Measurements from ENCODE around the gene IFT81.
"Not testable (repeated sequence)": the region's sequence is repeated elsewhere in the genome, so short reads cannot be mapped to it uniquely, and the experiment has no call there.

IFT81 gene, protein sequence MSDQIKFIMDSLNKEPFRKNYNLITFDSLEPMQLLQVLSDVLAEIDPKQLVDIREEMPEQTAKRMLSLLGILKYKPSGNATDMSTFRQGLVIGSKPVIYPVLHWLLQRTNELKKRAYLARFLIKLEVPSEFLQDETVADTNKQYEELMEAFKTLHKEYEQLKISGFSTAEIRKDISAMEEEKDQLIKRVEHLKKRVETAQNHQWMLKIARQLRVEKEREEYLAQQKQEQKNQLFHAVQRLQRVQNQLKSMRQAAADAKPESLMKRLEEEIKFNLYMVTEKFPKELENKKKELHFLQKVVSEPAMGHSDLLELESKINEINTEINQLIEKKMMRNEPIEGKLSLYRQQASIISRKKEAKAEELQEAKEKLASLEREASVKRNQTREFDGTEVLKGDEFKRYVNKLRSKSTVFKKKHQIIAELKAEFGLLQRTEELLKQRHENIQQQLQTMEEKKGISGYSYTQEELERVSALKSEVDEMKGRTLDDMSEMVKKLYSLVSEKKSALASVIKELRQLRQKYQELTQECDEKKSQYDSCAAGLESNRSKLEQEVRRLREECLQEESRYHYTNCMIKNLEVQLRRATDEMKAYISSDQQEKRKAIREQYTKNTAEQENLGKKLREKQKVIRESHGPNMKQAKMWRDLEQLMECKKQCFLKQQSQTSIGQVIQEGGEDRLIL

DNA sequence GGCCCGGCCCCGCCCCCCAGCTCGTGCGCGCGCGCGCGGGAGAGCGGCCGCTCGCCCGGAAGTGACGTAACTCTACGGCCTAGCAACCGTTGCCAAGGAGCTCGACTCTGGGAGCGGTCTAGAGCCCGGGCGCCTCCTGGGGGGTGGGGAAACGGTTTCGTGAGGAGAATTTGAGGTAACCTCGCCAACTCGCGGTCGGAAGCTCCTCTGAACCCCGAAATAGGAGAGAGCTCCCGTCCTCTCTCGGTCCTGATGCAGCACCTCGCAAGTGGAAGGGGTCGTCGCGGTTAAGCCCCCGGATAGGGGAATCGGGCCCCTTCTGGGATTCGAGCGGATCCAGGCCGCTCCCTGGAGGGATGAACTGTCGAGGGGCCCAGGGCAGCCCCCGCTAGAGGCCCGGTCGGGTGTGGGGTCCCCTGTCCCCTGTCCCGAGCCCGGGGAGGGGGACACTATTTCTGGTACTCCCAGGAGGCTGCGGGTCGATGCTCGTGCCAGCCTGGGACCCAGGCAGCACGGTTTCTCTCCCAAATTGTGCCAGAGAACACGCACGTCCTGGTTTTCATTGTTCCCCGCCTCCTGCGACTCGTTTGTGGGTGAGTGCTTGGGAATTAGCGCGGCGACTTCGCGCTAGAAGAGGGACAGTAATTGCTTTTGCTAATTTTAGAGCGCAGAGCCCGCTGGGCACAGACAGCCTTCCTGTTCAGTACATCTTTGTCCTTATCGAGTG is at the start of gene IFT81:
TSS of gene IFT81 (plus strand) at position 89 of the 727 bp plus-strand sequence. CDS start 3,024 bp downstream, outside the sequence.
- no peak within 1 kb of the TSS for H3K27ac Mint-ChIP-seq
- peaks cover 10% of the 10 kb centered on the region for H3K4me1 Mint-ChIP-seq
- peaks cover 63% of the 10 kb centered on the region for H3K27me3 Mint-ChIP-seq
- no peaks in the 10 kb centered on the region for H3K36me3 Mint-ChIP-seq
- peak; percentile 96 for DNase-seq
- H3K9me3 Mint-ChIP-seq, result no peaks in the 10 kb centered on the region
- CTCF ChIA-PET, result interaction anchor here (1.1 to 2.1 kb wide), 3 partner anchors 19 to 228 kb away, joined by 3 to 4 read pairs (median 4); no protein-coding TSS in a partner anchor
- H3K4me3 Mint-ChIP-seq, result peak within 1 kb of the TSS; percentile 84

DNA sequence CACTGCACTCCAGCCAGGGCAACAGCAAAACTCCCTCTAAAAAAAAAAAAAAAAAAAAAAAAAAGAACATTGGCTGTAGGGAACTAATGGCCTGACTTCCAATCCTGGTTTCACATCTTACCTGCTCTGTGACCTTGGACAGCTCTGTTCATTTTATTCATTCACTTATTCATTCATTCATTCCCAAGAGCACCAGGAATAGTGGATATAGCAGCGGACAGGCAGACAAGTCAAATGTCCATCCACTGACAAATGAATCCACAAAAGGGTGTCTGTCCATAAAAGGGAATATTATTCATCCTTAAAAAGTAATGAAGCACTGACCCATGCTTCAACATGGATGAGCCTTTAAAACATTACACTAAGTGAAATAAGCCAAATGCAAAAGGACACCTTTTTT is 48.3 kb upstream of the IFT81 start:
- peaks cover 85% of the 10 kb centered on the region for H3K4me1 Mint-ChIP-seq
- CTCF ChIA-PET, result no interaction called here
- H3K27me3 Mint-ChIP-seq, result no peaks in the 10 kb centered on the region
- DNase-seq, result no peak
- H3K36me3 Mint-ChIP-seq, result peaks cover 36% of the 10 kb centered on the region
- H3K4me3 Mint-ChIP-seq, result no peak overlapping the region
- peaks cover 3% of the 10 kb centered on the region for H3K9me3 Mint-ChIP-seq
- no peak overlapping the region for H3K27ac Mint-ChIP-seq

DNA sequence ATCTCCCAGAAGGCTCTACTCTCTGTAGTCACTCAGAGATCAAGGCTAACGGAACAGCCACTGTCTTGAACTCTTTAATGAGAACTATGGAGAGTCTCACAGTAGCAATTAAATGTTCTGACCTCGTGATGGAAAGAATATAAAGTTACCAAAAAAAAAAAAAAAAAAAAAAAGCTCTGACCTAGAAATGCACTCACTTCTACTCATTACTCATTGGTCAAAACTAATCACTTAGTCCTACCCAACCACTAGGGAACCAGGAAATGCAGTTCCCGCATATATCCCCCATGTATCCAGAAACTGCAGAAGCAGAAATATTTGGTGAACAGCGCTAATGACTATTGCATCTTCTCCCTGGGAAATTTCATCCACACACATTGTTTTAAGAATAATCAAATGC is 46.4 kb upstream of the IFT81 start:
- Mint-ChIP-seq H3K9me3 (peaks cover 3% of the 10 kb centered on the region), H3K4me1 (peaks cover 80% of the 10 kb centered on the region), H3K36me3 (peaks cover 23% of the 10 kb centered on the region)

DNA sequence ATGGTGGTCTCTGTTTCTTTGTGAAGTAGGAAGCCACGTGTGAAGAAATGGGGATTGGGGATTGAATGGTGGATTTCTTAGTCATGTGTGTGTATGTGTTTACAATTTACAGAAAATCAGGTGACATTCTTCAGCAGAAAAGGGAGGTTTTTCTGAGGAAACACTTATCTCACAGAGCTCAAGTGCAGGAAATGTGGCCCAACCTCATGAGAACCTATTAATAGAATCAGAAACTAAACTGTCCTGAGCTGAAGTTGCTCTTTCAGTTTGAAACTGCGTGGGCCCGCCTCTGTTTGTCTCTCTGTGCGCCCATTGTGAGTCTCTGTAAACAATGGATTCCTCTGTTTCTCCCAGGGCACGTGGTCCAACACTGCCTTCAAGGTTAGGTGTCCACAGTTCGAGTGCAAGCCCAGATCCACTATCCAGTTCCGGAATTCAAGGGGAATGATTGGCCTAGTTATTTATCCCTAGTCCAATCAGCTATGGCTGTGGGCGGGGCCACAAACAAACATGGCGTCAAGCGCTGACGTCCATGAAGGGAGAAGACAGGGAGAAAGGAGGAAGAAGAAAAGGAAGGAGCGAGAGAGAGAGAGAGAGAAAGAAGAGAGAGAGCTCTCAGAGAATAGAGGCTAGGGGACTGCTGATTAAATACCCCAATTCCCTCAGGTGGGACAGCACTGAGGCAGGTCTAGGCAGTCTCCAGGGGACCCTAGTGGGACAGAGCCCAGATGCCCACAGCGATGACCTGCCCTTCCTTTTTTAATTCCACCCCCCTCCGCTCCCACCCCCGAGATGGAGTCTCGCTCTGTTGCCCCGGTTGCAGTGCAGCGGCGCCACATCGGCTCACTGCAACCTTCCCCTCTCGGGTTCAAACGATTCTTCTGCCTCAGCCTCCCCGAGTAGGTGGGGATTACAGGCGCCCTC is 44.4 kb upstream of the IFT81 start:
- CTCF ChIA-PET, result interaction anchor here (0.8 to 1.2 kb wide), 3 partner anchors 21 to 165 kb away, joined by 3 to 4 read pairs (median 3); no protein-coding TSS in a partner anchor
- Mint-ChIP-seq H3K27me3 (peaks cover 19% of the 10 kb centered on the region), H3K36me3 (peaks cover 19% of the 10 kb centered on the region)

More for the DNA sequence above, 46.4 kb upstream of the IFT81 start:
- DNase-seq, result no peak
- peak overlapping the region; percentile 99 for H3K27ac Mint-ChIP-seq
- peaks cover 7% of the 10 kb centered on the region for H3K27me3 Mint-ChIP-seq
- H3K4me3 Mint-ChIP-seq, result no peak overlapping the region
- CTCF ChIA-PET, result interaction anchor here (1.0 kb wide), 1 partner anchor 354 kb away, joined by 6 read pairs; no protein-coding TSS in a partner anchor

DNA sequence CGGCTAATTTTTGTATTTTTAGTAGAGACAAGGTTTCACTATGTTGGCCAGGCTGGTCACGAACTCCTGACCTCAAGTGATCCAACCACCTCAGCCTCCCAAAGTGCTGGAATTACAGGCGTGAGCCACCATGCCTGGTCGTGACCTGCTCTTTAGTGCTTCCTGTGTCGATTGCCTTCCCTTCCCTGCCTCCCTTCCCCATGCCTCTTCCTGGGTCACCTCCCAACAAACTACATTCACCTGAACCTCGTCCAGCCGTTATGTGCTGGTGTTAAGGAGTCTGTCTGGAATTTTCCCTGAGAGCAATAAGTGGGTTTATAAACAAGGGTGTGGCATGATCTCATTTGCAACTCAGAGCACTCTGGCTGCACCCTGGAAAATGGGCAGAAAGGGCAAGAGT is 43.7 kb upstream of the IFT81 start:
- Mint-ChIP-seq H3K27me3 (peaks cover 20% of the 10 kb centered on the region), H3K36me3 (peaks cover 19% of the 10 kb centered on the region), H3K27ac (peak overlapping the region; percentile 99), H3K9me3 (peaks cover 3% of the 10 kb centered on the region), H3K4me1 (peaks cover 54% of the 10 kb centered on the region), H3K4me3 (peak overlapping the region; percentile 16)
- CTCF ChIA-PET, result interaction anchor here (0.9 to 1.7 kb wide), 2 partner anchors 22 to 28 kb away, joined by 3 to 5 read pairs; no protein-coding TSS in a partner anchor
- no peak for DNase-seq

More for the DNA sequence above, 44.4 kb upstream of the IFT81 start:
- Mint-ChIP-seq H3K27ac (peak overlapping the region; percentile 99), H3K4me3 (peak overlapping the region; percentile 46), H3K9me3 (peaks cover 3% of the 10 kb centered on the region), H3K4me1 (peaks cover 61% of the 10 kb centered on the region)
- peak; percentile 88 for DNase-seq

DNA sequence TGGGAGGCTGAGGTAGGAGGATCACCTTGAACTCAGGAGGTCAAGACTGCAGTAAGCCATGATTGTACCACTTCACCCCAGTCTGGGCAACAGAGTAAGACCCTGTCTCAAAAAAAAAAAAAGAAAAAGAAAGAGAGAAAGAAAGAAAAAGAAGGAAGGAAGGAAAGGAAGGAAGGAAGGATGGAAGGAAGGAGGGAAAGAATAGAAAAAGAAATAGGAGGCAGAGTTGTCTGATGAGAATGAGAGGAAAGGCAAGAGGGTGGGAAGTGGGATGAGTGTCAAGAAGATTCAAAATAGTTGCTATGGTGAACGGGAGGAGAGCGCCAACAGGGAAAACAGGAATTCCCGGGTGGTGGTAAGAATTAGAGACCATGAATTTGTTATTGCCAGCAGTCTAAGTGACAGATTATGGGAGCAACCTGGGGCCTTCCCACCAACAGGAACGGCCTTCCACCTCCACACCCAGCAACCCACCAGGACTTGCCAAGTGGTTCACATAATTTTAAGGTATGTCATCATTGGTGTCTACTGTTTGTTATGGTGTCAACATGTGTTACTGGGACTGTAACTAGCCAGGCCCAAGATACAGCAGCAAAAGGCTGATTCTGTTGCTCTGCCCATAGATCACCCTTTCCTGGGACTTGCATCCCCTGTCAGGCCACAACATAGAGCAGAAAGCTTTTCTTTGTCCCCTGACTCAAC is 39.7 kb upstream of the IFT81 start:
- CTCF ChIA-PET, result no interaction called here
- H3K36me3 Mint-ChIP-seq, result peaks cover 7% of the 10 kb centered on the region
- H3K4me1 Mint-ChIP-seq, result peaks cover 33% of the 10 kb centered on the region
- H3K27ac Mint-ChIP-seq, result no peak overlapping the region
- H3K27me3 Mint-ChIP-seq, result peaks cover 56% of the 10 kb centered on the region
- H3K9me3 Mint-ChIP-seq, result no peaks in the 10 kb centered on the region
- H3K4me3 Mint-ChIP-seq, result no peak overlapping the region
- no peak for DNase-seq

DNA sequence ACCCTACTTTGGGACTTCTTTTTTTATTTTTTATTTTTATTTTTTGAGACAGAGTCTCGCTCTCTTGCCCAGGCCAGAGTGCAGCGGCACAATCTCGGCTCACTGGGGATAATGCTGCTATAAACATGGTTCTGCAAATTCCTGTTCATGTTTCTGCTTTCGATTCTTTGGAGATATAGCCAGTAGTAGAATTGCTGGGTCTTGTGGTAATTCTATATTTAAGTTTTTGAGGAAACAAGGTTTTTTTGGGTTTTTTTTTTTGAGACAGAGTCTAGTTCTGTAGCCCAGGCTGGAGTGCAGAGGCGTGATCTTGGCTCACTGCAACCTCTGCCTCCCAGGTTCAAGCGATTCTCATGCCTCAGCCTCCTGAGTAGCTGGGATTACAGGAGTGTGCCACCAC is 35.9 kb upstream of the IFT81 start:
- not testable (repeated sequence) for H3K9me3 Mint-ChIP-seq, H3K27ac Mint-ChIP-seq, DNase-seq, H3K36me3 Mint-ChIP-seq, H3K4me1 Mint-ChIP-seq, H3K4me3 Mint-ChIP-seq
- CTCF ChIA-PET, result interaction anchor here (0.7 to 1.1 kb wide), 3 partner anchors 11 to 18 kb away, joined by 3 to 4 read pairs (median 3); no protein-coding TSS in a partner anchor
- peaks cover 81% of the 10 kb centered on the region for H3K27me3 Mint-ChIP-seq

DNA sequence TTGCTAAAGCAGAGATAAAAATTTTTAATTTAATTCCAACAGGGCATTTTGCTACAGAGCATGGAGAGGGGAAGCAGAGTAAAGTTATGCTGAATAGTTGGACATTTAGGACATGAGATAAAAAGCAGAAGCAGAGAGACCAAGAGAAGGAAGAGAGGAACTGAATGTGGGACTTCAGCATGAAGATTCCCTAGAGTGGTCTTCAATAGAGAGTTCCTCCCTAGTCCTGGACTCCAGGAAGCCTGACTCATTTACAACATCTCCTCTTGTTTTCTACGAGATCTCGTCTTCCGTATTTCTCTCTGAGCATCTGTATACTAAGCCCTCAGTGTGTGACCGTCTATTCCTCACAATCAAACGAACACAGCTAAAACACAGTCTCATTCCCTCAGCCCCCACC is 35.2 kb upstream of the IFT81 start:
- no peak for DNase-seq
- Mint-ChIP-seq H3K4me3 (no peak overlapping the region), H3K36me3 (no peaks in the 10 kb centered on the region), H3K27ac (no peak overlapping the region), H3K9me3 (no peaks in the 10 kb centered on the region), H3K27me3 (peaks cover 86% of the 10 kb centered on the region), H3K4me1 (peaks cover 9% of the 10 kb centered on the region)
- CTCF ChIA-PET, result interaction anchor here (1.1 kb wide), 1 partner anchor 11 kb away, joined by 4 read pairs; no protein-coding TSS in a partner anchor

DNA sequence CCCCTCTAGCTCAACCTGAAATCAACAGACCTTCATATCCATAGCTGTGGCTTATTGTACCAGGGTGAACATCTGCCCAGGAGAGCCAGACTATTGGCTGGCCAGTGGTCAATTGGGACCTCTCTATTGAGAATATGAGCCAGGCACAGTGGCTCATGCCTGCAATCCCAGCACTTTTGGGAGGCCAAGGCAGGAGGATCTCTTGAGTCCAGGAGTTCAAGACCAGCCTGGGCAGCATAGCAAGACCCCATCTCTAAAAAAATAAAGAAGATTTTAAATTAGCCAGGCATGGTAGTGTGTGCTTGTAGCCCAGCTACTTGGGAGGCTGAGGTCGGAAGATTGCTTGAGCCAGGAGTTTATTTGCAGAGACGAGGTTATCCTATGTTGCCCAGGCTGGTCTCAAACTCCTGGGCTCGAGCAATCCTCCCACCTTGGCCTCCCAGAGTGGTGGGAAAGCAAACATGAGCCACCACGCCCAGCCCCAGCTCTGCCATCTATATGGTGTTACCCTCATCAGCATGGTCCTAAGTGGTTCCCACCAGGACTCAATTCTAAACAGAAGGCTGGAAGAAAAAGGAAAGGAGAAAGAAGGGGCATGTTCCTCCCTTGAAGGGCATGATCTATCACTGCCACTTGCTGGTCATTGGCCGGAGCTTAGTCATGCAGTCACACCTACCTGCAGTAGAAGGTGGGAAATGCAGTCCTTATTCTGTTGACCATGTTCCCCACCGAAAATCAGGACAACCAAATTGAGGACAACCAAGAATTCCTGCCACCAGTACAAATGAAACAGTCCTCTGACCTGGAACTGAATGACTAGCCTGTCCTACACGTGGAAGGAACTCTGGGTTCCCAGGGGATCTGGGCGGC is 33.7 kb upstream of the IFT81 start:
- Mint-ChIP-seq H3K4me3 (no peak overlapping the region), H3K27ac (no peak overlapping the region)

DNA sequence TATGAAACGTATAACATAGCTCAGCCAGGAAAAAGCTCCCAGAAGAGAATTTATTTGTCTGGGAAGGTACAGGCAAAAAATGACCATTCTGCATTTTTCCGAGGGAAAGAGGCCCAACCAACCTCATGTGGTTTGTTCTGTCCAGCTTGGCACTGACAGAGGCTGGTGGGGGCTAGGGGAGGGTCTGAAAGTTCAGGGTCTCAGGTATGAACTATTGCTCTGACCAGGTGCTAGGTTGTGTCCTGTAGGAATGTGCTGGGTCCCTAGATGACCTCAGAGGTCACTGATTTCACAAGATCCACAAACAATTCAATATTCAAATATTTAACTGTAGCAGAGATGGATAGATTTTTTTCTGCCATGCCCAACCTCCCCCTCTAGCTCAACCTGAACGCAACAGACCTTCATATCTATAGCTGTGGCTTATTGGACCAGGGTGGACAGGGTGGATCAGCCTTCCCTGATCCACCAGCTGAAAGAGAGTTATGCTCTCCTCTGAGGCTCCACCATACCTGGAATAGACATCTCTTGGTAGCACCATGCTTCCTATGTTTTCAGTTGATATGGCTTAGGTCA is 32.9 kb upstream of the IFT81 start:
- H3K4me3 Mint-ChIP-seq, result no peak overlapping the region
- no peak overlapping the region for H3K27ac Mint-ChIP-seq
- no peak for DNase-seq

More for the DNA sequence above, 33.7 kb upstream of the IFT81 start:
- CTCF ChIA-PET, result interaction anchor here (0.7 to 2.2 kb wide), 3 partner anchors 9 to 341 kb away, joined by 3 to 11 read pairs (median 6); no protein-coding TSS in a partner anchor
- Mint-ChIP-seq H3K36me3 (no peaks in the 10 kb centered on the region), H3K9me3 (no peaks in the 10 kb centered on the region), H3K27me3 (peaks cover 87% of the 10 kb centered on the region), H3K4me1 (peaks cover 9% of the 10 kb centered on the region)
- DNase-seq, result no peak

DNA sequence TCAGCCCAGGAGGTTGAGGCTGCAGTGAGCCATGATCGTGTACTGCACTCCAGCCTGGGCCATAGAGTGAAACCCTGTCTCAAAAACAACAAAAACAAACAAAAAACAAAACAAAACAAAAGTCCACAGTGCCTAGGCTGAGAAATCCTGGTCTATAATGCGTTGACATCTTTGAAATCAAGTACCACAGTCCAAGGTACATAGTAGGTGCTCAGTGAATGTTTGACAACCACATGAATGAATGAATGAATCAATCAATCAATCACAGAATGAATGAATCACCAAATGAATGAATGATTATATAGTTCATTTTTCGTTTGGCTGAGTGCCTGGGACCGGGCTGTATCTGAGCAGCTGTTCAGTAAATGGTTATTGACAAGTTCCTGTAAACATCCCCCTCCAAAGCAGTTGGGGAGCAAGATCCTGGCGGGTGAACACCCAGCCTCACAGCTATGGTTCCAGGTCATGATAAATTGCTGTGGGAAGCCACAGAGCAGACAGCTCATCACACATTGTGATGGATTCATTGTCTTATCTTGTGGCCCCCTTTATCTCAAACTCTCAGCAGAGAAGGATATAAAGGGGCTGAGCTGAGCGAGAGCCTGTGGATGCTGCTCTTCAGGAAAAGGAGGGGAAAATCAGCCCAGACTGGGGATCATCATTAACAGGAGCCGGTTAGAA is 30.4 kb upstream of the IFT81 start:
- Mint-ChIP-seq H3K27ac (no peak overlapping the region), H3K4me3 (no peak overlapping the region), H3K4me1 (no peaks in the 10 kb centered on the region), H3K36me3 (no peaks in the 10 kb centered on the region), H3K27me3 (peaks cover 69% of the 10 kb centered on the region), H3K9me3 (no peaks in the 10 kb centered on the region)
- CTCF ChIA-PET, result interaction anchor here (0.7 kb wide), 1 partner anchor 14 kb away, joined by 3 read pairs; no protein-coding TSS in a partner anchor
- no peak for DNase-seq

More for the DNA sequence above, 32.9 kb upstream of the IFT81 start:
- Mint-ChIP-seq H3K27me3 (peaks cover 80% of the 10 kb centered on the region), H3K4me1 (peaks cover 5% of the 10 kb centered on the region), H3K36me3 (no peaks in the 10 kb centered on the region), H3K9me3 (no peaks in the 10 kb centered on the region)
- CTCF ChIA-PET, result interaction anchor here (0.7 to 2.2 kb wide), 3 partner anchors 8 to 340 kb away, joined by 3 to 11 read pairs (median 6); no protein-coding TSS in a partner anchor

Measured in activated naive CD4-positive, alpha-beta T cell treated with anti-CD3 and anti-CD28 coated beads, Interleukin-2, amount 10 ng/mL, durations not matched to agents 7 days and 5 days (primary cell).